HepG2 (cell line): ENCODE data around the gene GOT1. TPM values are rescaled to one million over a fixed set of nuclear protein-coding genes. Genes with fewer than 3 reads are reported as not detected.

Experiments used
- ATAC-seq: fragments of 200-7000 bp; cut with Tn5 transposase; 3 replicates; pipeline ENCODE4 v1.9.1; 2020; ENCODE audit warnings: mild to moderate bottlenecking, moderate library complexity
- BruUV-seq: library from RNA; stranded (reverse); fragments of 400-500 nt; replicated peaks from 2 replicates; lab custom pipeline; 2021; lab: Mats Ljungman, UMichigan
- CTCF ChIA-PET: fragments of 300-600 bp; formaldehyde crosslinking; extraction: SDS; loops from one replicate; lab custom pipeline; 2021; ENCODE audit warnings: low total read pairs, inconsistent platforms, low intra/inter-chr PET ratio; lab: Yijun Ruan, JAX
- POLR2A ChIA-PET: fragments of 350-600 bp; sonication (Branson Sonifier 250); formaldehyde crosslinking; loops from one replicate; lab custom pipeline; 2020; ENCODE audit warnings: antibody characterized with exemption, inconsistent platforms; lab: Yijun Ruan, JAX
- DNase-seq: peaks from one replicate; pipeline ENCODE4 v3.0.0-alpha.2; 2015; ENCODE audit warnings: low spot score
- FAIRE-seq: peaks from 3 replicates; lab custom pipeline; 2011; peaks lifted over from hg19 to GRCh38; lab: Jason Lieb, UNC
- H2AFZ ChIP-seq: one replicate; pipeline ENCODE4 v1.6.1; 2011; ENCODE audit warnings: low read length, inconsistent platforms
- H3K27ac ChIP-seq: fragments of 300-600 bp; 3 replicates; pipeline ENCODE4 v1.8.0; 2011; ENCODE audit warnings: mixed run types, mild to moderate bottlenecking, mixed read lengths, low read length, inconsistent platforms; ENCODE audit not compliant: insufficient read depth; ENCODE audit errors: extremely low read length
- H3K27me3 ChIP-seq, 2 experiments: fragments of 200-600 bp in 1 of 2; 2 replicates in 1 of 2; 3 replicates in 1 of 2; pipeline versions ENCODE4 v1.6.0 to v1.8.0; 2011; ENCODE audit warnings: low read length in 2 of 2, mild to moderate bottlenecking in 2 of 2, moderate library complexity in 2 of 2, inconsistent platforms in 1 of 2; ENCODE audit not compliant: insufficient read depth in 2 of 2, control insufficient read depth in 1 of 2
- H3K36me3 ChIP-seq, 2 experiments: fragments of 200-600 bp in 1 of 2; replicated peaks in 1 of 2; 2 replicates in 1 of 2; 3 replicates in 1 of 2; pipeline versions ENCODE4 v1.5.1 to v1.8.0; 2011; ENCODE audit warnings: low read length in 2 of 2, inconsistent platforms in 1 of 2; ENCODE audit not compliant: insufficient read depth in 2 of 2, control insufficient read depth in 1 of 2
- H3K4me1 ChIP-seq: 2 replicates; pipeline ENCODE4 v1.5.1; 2012; ENCODE audit warnings: low read length, inconsistent platforms; ENCODE audit not compliant: insufficient read depth
- H3K4me2 ChIP-seq: 2 replicates; pipeline ENCODE4 v1.6.0; 2011; ENCODE audit warnings: low read depth, low read length, inconsistent platforms
- H3K4me3 ChIP-seq, 3 experiments: fragments of 200-600 bp in 1 of 3; sonication (generic), shearing (Covaris generic) in 1 of 3; replicated peaks in 1 of 3; 2 replicates each; pipeline ENCODE4 v1.5.1; 2011 to 2016; ENCODE audit warnings: low read length in 3 of 3, inconsistent platforms in 2 of 3, low read depth in 2 of 3, mild to moderate bottlenecking in 2 of 3, control low read depth in 1 of 3, mixed read lengths in 1 of 3; ENCODE audit not compliant: insufficient read depth in 1 of 3
- H3K79me2 ChIP-seq: one replicate; pipeline ENCODE4 v1.6.1; 2011; ENCODE audit warnings: low read length, inconsistent platforms; ENCODE audit not compliant: insufficient read depth
- H3K9ac ChIP-seq: 2 replicates; pipeline ENCODE4 v1.6.0; 2011; ENCODE audit warnings: mild to moderate bottlenecking, low read depth, low read length, inconsistent platforms; ENCODE audit not compliant: insufficient read depth
- H3K9me3 ChIP-seq: 2 replicates; pipeline ENCODE4 v1.5.1; 2012; ENCODE audit warnings: mild to moderate bottlenecking, low read length
- H4K20me1 ChIP-seq: 2 replicates; pipeline ENCODE4 v1.6.0; 2011; ENCODE audit warnings: inconsistent platforms, mild to moderate bottlenecking, low read length, moderate library complexity; ENCODE audit not compliant: insufficient read depth
- JARID2 ChIP-seq: sonication (generic); formaldehyde crosslinking; IDR thresholded peaks from 2 replicates; pipeline ENCODE4 v1.8.1; 2023; ENCODE audit warnings: missing genetic modification reagents, inconsistent platforms; ENCODE audit not compliant: insufficient replicate concordance
- MTA1 ChIP-seq: sonication (generic); formaldehyde crosslinking; IDR thresholded peaks from 2 replicates; pipeline ENCODE4 v1.4.0; 2020; ENCODE audit warnings: missing genetic modification reagents, mild to moderate bottlenecking, borderline replicate concordance
- NR3C1 ChIP-seq: sonication (generic); formaldehyde crosslinking; IDR thresholded peaks from 2 replicates; pipeline ENCODE4 v1.4.0; 2020; ENCODE audit warnings: missing genetic modification reagents
- RAD21 ChIP-seq: fragments of 450-650 bp; formaldehyde crosslinking; IDR thresholded peaks from 2 replicates; pipeline ENCODE4 v1.5.0; 2020; ENCODE audit warnings: mild to moderate bottlenecking
- REPIN1 ChIP-seq: sonication (generic); formaldehyde crosslinking; IDR thresholded peaks from 2 replicates; pipeline ENCODE4 v1.8.0; 2022; ENCODE audit warnings: missing genetic modification reagents, low read depth, mild to moderate bottlenecking, borderline replicate concordance
- SIN3B ChIP-seq: fragments of 150-350 bp; IDR thresholded peaks from 2 replicates; pipeline ENCODE4 v1.6.1; 2014; ENCODE audit warnings: low read length
- STAG1 ChIP-seq: sonication (generic); formaldehyde crosslinking; IDR thresholded peaks from 2 replicates; pipeline ENCODE4 v1.4.0; 2020; ENCODE audit warnings: missing genetic modification reagents
- TFAP4 ChIP-seq: sonication (generic); IDR thresholded peaks from 2 replicates; pipeline ENCODE4 v1.6.1; 2016; ENCODE audit warnings: low read depth, borderline replicate concordance
- THAP9 ChIP-seq: sonication (generic); formaldehyde crosslinking; IDR thresholded peaks from 2 replicates; pipeline ENCODE4; 2020; ENCODE audit warnings: missing genetic modification reagents, mild to moderate bottlenecking, borderline replicate concordance
- ZFP41 ChIP-seq: sonication (generic); formaldehyde crosslinking; IDR thresholded peaks from 2 replicates; pipeline ENCODE4 v1.4.0; 2020; ENCODE audit warnings: mild to moderate bottlenecking, missing genetic modification reagents, borderline replicate concordance
- ZNF124 ChIP-seq: sonication (generic); formaldehyde crosslinking; IDR thresholded peaks from 2 replicates; pipeline ENCODE4 v1.4.0; 2020; ENCODE audit warnings: missing genetic modification reagents
- ZNF451 ChIP-seq: sonication (generic); formaldehyde crosslinking; IDR thresholded peaks from 2 replicates; pipeline ENCODE4 v1.5.0; 2020; ENCODE audit warnings: mild to moderate bottlenecking, missing genetic modification reagents
- ZNF512 ChIP-seq: sonication (generic); formaldehyde crosslinking; IDR thresholded peaks from 2 replicates; pipeline ENCODE4 v1.4.0; 2020; ENCODE audit warnings: mild to moderate bottlenecking, missing genetic modification reagents
- WGBS: methylation state at CpG from one replicate; pipeline ENCODE4 v1.1.6; 2017; ENCODE audit warnings: low lambda C conversion rate; 5-methylcytosine and 5-hydroxymethylcytosine counted together
- in situ Hi-C: cut with HindIII; loops from 2 replicates; pipeline ENCODE4 v1.10.0; 2017; ENCODE audit warnings: low pct_unique_long_range_greater_than_20kb; ENCODE audit not compliant: extremely low pct_ligation_motif_present
- intact Hi-C: fragments of 100-400 bp; cut with micrococcal nuclease; formaldehyde crosslinking; loops from one replicate; pipeline ENCODE4 v1.10.0; 2022; ENCODE audit not compliant: unreplicated experiment
- polyA plus RNA-seq, 8 experiments: library from polyadenylated mRNA; depleted of rRNA in 3 of 8; stranded (reverse) in 7 of 8; unstranded in 1 of 8; fragments of >200 nt; fragmentation: Illumina TruSeq in 4 of 8; extraction: Trizol in 4 of 8; gene quantifications; 2 replicates each; pipeline versions ENCODE4 v1.2.1 to v1.2.3, GENCODE V29; 2011 to 2016; ENCODE audit warnings: low read depth in 4 of 8, missing spikeins in 1 of 8, mixed read lengths in 1 of 8; ENCODE audit not compliant: insufficient read depth in 1 of 8
- total RNA-seq, 5 experiments: library from RNA; depleted of rRNA; stranded (reverse); fragments of >200 nt; fragmentation: Illumina TruSeq; extraction: Trizol; gene quantifications; 2 replicates each; pipeline ENCODE4 v1.2.3, GENCODE V29; 2016; ENCODE audit warnings: low read depth in 1 of 5
- TF ChIP-seq, protein P1 (sequence below): sonication (generic); formaldehyde crosslinking; IDR thresholded peaks from 2 replicates; pipeline ENCODE4 v1.5.0; 2020; ENCODE audit warnings: mild to moderate bottlenecking, missing genetic modification reagents, moderate library complexity

Gene GOT1
- total and polyA plus RNA-seq, 2 of the 13 experiments (the other 11 are each of a cell fraction or from before 2014, with no cell fraction given): 81.2 to 102 TPM

GRCh38 chr10:99372546-99373271, 57.7 kb downstream of the GOT1 start (continued):
- TF ChIP-seq SIN3B: no peak
- TF ChIP-seq JARID2: no peak
- TF ChIP-seq ZFP41: no peak
- TF ChIP-seq REPIN1: no peak
- no peak for TF ChIP-seq NR3C1 (CRISPR knock-in tag)
- no peak for TF ChIP-seq MTA1 (CRISPR knock-in tag)
- TF ChIP-seq TFAP4: no peak

GRCh38 chr10:99370993-99371392, 59.4 kb downstream of the GOT1 start:
- ChIA-PET POLR2A (no interaction called here), CTCF (interaction anchor here (1.2 kb wide), 1 partner anchor 623 kb away, joined by 3 read pairs; no protein-coding TSS in a partner anchor)
- intact Hi-C loops: loop anchor here (1.0 to 5.0 kb wide), 2 partner anchors 39 to 94 kb away; no protein-coding TSS in a partner anchor
- no peaks in the 10 kb centered on the region for H3K27me3 ChIP-seq
- no peaks in the 10 kb centered on the region for H3K79me2 ChIP-seq
- H3K4me2 ChIP-seq: no peak overlapping the region
- H3K9me3 ChIP-seq: no peaks in the 10 kb centered on the region
- H3K27ac ChIP-seq: no peak overlapping the region
- TF ChIP-seq, protein P1, sequence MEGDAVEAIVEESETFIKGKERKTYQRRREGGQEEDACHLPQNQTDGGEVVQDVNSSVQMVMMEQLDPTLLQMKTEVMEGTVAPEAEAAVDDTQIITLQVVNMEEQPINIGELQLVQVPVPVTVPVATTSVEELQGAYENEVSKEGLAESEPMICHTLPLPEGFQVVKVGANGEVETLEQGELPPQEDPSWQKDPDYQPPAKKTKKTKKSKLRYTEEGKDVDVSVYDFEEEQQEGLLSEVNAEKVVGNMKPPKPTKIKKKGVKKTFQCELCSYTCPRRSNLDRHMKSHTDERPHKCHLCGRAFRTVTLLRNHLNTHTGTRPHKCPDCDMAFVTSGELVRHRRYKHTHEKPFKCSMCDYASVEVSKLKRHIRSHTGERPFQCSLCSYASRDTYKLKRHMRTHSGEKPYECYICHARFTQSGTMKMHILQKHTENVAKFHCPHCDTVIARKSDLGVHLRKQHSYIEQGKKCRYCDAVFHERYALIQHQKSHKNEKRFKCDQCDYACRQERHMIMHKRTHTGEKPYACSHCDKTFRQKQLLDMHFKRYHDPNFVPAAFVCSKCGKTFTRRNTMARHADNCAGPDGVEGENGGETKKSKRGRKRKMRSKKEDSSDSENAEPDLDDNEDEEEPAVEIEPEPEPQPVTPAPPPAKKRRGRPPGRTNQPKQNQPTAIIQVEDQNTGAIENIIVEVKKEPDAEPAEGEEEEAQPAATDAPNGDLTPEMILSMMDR (CRISPR knock-in tag): peak; percentile 68
- TF ChIP-seq RAD21 (0 out of 2 replicates have a peak, but pooled peaks have one; percentile 34), ZNF451 (CRISPR knock-in tag) (no peak), ZNF512 (CRISPR knock-in tag) (no peak), STAG1 (CRISPR knock-in tag) (peak; percentile 68), ZNF124 (CRISPR knock-in tag) (no peak), THAP9 (CRISPR knock-in tag) (no peak)
- TF ChIP-seq, all 625 proteins: peak for 3
- DNase-seq (peak; percentile 59), FAIRE-seq (peak; percentile 32), ATAC-seq (peak; percentile 89)
- in situ Hi-C loops: no loop called here
- H3K36me3 ChIP-seq: no peaks in the 10 kb centered on the region; a peak in 1 of 5 replicates
- H3K4me3 ChIP-seq: no peak overlapping the region
- H2AFZ ChIP-seq: no peak overlapping the region
- no TSS peak for BruUV-seq
- peaks cover 34% of the 10 kb centered on the region; the same call in 1 of the 2 replicates for H3K4me1 ChIP-seq
- 35% methylated on average over 2 of the region's 2 CpGs for WGBS
- H4K20me1 ChIP-seq: no peaks in the 10 kb centered on the region
- H3K9ac ChIP-seq: no peak overlapping the region
